Karpas-422 (cell line): Measurements from ENCODE around the gene AOPEP. TPM values are rescaled to one million over a fixed set of nuclear protein-coding genes. Genes with fewer than 3 reads are reported as not detected.

Experiments used
- DNase-seq: peaks from one replicate; pipeline ENCODE4 v3.0.0-alpha.2; 2015
- H2AFZ ChIP-seq: fragments of 200-600 bp; sonication (generic); 2 replicates; pipeline ENCODE4 v1.6.1; 2014; ENCODE audit warnings: antibody characterized with exemption, low read length, mixed read lengths
- H3K27ac ChIP-seq: fragments of 200-600 bp; sonication (generic); 2 replicates; pipeline ENCODE4 v1.5.1; 2014; ENCODE audit warnings: mild to moderate bottlenecking, low read length, moderate library complexity
- H3K27me3 ChIP-seq: fragments of 200-600 bp; sonication (generic); 2 replicates; pipeline ENCODE4 v1.6.1; 2014; ENCODE audit warnings: low read length, mixed read lengths
- H3K36me3 ChIP-seq: fragments of 200-600 bp; sonication (generic); 2 replicates; pipeline ENCODE4 v1.6.1; 2014; ENCODE audit warnings: low read length, mixed read lengths; ENCODE audit not compliant: insufficient read depth
- H3K4me1 ChIP-seq: fragments of 200-600 bp; sonication (generic); 2 replicates; pipeline ENCODE4 v1.6.1; 2014; ENCODE audit warnings: mild to moderate bottlenecking, low read length, mixed read lengths
- H3K4me2 ChIP-seq: fragments of 200-600 bp; sonication (generic); 2 replicates; pipeline ENCODE4 v1.6.1; 2014; ENCODE audit warnings: low read length, low read depth, mild to moderate bottlenecking; ENCODE audit not compliant: poor library complexity, severe bottlenecking
- H3K4me3 ChIP-seq: fragments of 200-600 bp; sonication (generic); 2 replicates; pipeline ENCODE4 v1.5.1; 2014; ENCODE audit warnings: mild to moderate bottlenecking, antibody characterized with exemption, low read length, mixed read lengths
- H3K79me2 ChIP-seq: fragments of 200-600 bp; sonication (generic); 2 replicates; pipeline ENCODE4 v1.6.1; 2014; ENCODE audit warnings: mild to moderate bottlenecking, low read length, mixed read lengths
- H3K9ac ChIP-seq: fragments of 200-600 bp; sonication (generic); 2 replicates; pipeline ENCODE4 v1.6.0; 2014; ENCODE audit warnings: low read length
- H3K9me2 ChIP-seq: fragments of 200-600 bp; sonication (generic), shearing (Covaris generic); replicated peaks from 2 replicates; pipeline ENCODE4 v1.6.0; 2014; ENCODE audit warnings: mild to moderate bottlenecking, low read length, moderate library complexity; ENCODE audit not compliant: insufficient read depth
- H3K9me3 ChIP-seq: fragments of 300-700, 200-600 bp; sonication (generic); 2 replicates; pipeline ENCODE4 v1.6.1; 2014; ENCODE audit warnings: low read length, mixed read lengths
- H4K20me1 ChIP-seq: fragments of 200-600 bp; sonication (generic); 2 replicates; pipeline ENCODE4 v1.6.1; 2014; ENCODE audit warnings: mild to moderate bottlenecking, antibody characterized with exemption, low read length, low read depth; ENCODE audit not compliant: insufficient read depth
- total RNA-seq: library from RNA; depleted of rRNA; stranded (reverse); fragments of >200 nt; shearing (Covaris generic); gene quantifications from 2 replicates; pipeline ENCODE4 v1.2.3, GENCODE V29; 2014; ENCODE audit warnings: low replicate concordance

Gene AOPEP
- total RNA-seq, 1 experiment from 2014 or later = 22.7 TPM

GRCh38 chr9:95065224-95065623, 338.7 kb downstream of the AOPEP start:
- no peak overlapping the region for H3K4me2 ChIP-seq
- no peak overlapping the region for H3K9ac ChIP-seq
- no peaks in the 10 kb centered on the region for H3K9me3 ChIP-seq

GRCh38 chr9:95067057-95067456, 340.6 kb downstream of the AOPEP start:
- H3K27me3 ChIP-seq = no peaks in the 10 kb centered on the region

More at GRCh38 chr9:95065224-95065623, 338.7 kb downstream of the AOPEP start:
- no peaks in the 10 kb centered on the region for H3K9me2 ChIP-seq
- H3K79me2 ChIP-seq = no peaks in the 10 kb centered on the region
- no peak overlapping the region for H3K27ac ChIP-seq
- H3K27me3 ChIP-seq = no peaks in the 10 kb centered on the region
- no peak overlapping the region for H2AFZ ChIP-seq
- H3K4me1 ChIP-seq = no peaks in the 10 kb centered on the region
- H3K4me3 ChIP-seq = no peak overlapping the region
- H4K20me1 ChIP-seq = no peaks in the 10 kb centered on the region
- no peaks in the 10 kb centered on the region for H3K36me3 ChIP-seq
- DNase-seq = no peak

GRCh38 chr9:95067897-95068296, 341.4 kb downstream of the AOPEP start:
- H3K4me3 ChIP-seq = no peak overlapping the region
- no peak overlapping the region for H3K9ac ChIP-seq
- no peaks in the 10 kb centered on the region for H3K27me3 ChIP-seq
- H3K4me1 ChIP-seq = no peaks in the 10 kb centered on the region
- no peak for DNase-seq
- H2AFZ ChIP-seq = no peak overlapping the region
- H4K20me1 ChIP-seq = no peaks in the 10 kb centered on the region
- H3K27ac ChIP-seq = no peak overlapping the region
- H3K9me3 ChIP-seq = no peaks in the 10 kb centered on the region
- H3K4me2 ChIP-seq = no peak overlapping the region
- no peaks in the 10 kb centered on the region for H3K9me2 ChIP-seq
- no peaks in the 10 kb centered on the region for H3K79me2 ChIP-seq
- no peaks in the 10 kb centered on the region for H3K36me3 ChIP-seq

More at GRCh38 chr9:95067057-95067456, 340.6 kb downstream of the AOPEP start:
- no peaks in the 10 kb centered on the region for H3K4me1 ChIP-seq
- DNase-seq = no peak
- H3K79me2 ChIP-seq = no peaks in the 10 kb centered on the region
- no peak overlapping the region for H3K4me2 ChIP-seq
- H4K20me1 ChIP-seq = no peaks in the 10 kb centered on the region
- H3K9me3 ChIP-seq = no peaks in the 10 kb centered on the region
- no peaks in the 10 kb centered on the region for H3K9me2 ChIP-seq
- H3K4me3 ChIP-seq = no peak overlapping the region
- no peaks in the 10 kb centered on the region for H3K36me3 ChIP-seq
- no peak overlapping the region for H3K27ac ChIP-seq
- H3K9ac ChIP-seq = no peak overlapping the region
- H2AFZ ChIP-seq = no peak overlapping the region

DNA sequence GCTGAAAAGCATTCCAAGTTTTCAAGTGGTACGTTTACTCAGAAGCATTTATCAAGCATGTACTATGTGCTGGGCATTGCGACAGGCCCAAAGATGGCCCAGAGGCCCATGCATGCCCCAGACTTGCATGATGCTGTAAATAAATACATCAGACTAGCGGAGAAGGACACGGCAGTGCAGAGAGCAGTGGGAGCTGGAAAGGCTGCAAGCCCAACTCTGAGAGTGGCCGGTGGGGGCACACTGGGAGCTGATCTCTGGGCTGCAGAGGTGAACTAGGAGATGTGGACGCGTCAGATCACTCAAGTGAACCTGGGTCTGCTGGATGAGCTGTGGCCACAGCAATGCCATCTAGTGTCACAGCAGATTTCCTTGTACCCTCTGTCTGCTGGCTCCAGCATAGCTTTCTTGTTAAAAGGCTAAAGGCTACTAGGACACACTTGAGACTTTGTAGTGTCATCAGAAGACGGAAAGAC, 344.1 kb downstream of the AOPEP start:
- no peaks in the 10 kb centered on the region for H3K27me3 ChIP-seq
- no peaks in the 10 kb centered on the region for H4K20me1 ChIP-seq
- H3K9ac ChIP-seq = no peak overlapping the region
- H3K79me2 ChIP-seq = no peaks in the 10 kb centered on the region
- DNase-seq = no peak
- no peak overlapping the region for H3K4me2 ChIP-seq
- H3K36me3 ChIP-seq = no peaks in the 10 kb centered on the region
- no peak overlapping the region for H3K27ac ChIP-seq
- H3K9me2 ChIP-seq = no peaks in the 10 kb centered on the region
- H3K9me3 ChIP-seq = no peaks in the 10 kb centered on the region
- no peak overlapping the region for H3K4me3 ChIP-seq
- H3K4me1 ChIP-seq = no peaks in the 10 kb centered on the region
- no peak overlapping the region for H2AFZ ChIP-seq

DNA sequence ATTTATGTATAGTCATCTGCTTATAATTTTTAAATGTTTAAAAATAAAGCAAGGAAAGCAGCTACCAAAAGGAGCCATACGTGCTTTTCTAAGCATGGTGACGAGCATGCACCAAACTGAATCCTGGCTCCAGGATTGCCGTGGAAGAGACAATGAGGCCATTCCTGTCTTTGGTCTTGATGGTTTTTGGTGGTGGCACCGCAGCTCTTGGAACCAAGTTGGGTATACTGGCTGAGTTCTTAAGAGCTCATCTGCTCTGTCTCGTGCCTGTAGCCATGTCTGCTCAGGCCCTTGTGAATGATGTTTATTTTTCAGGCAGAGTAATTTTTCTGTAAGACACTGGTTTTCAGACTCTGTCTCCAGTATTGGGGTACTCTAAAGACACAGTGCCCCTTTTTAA, 345.0 kb downstream of the AOPEP start:
- no peak for DNase-seq
- H3K27me3 ChIP-seq = no peaks in the 10 kb centered on the region
- no peaks in the 10 kb centered on the region for H3K79me2 ChIP-seq
- no peak overlapping the region for H3K27ac ChIP-seq
- H3K36me3 ChIP-seq = no peaks in the 10 kb centered on the region
- H3K4me2 ChIP-seq = no peak overlapping the region
- H3K9ac ChIP-seq = no peak overlapping the region
- H3K9me2 ChIP-seq = no peaks in the 10 kb centered on the region
- H4K20me1 ChIP-seq = no peaks in the 10 kb centered on the region
- H3K4me3 ChIP-seq = no peak overlapping the region
- no peaks in the 10 kb centered on the region for H3K9me3 ChIP-seq
- no peaks in the 10 kb centered on the region for H3K4me1 ChIP-seq
- no peak overlapping the region for H2AFZ ChIP-seq

- Histone ChIP-seq H4K20me1 (no peaks in the 10 kb centered on the region), H3K4me2 (no peak overlapping the region), H2AFZ (no peak overlapping the region), H3K4me1 (no peaks in the 10 kb centered on the region), H3K9ac (no peak overlapping the region), H3K79me2 (no peaks in the 10 kb centered on the region), H3K27me3 (no peaks in the 10 kb centered on the region), H3K9me3 (no peaks in the 10 kb centered on the region), H3K4me3 (no peak overlapping the region), H3K27ac (no peak overlapping the region), H3K9me2 (no peaks in the 10 kb centered on the region), H3K36me3 (no peaks in the 10 kb centered on the region)
- DNase-seq = no peak
Measured at GRCh38 chr9:95071925-95072324, 345.4 kb downstream of the AOPEP start.

DNA sequence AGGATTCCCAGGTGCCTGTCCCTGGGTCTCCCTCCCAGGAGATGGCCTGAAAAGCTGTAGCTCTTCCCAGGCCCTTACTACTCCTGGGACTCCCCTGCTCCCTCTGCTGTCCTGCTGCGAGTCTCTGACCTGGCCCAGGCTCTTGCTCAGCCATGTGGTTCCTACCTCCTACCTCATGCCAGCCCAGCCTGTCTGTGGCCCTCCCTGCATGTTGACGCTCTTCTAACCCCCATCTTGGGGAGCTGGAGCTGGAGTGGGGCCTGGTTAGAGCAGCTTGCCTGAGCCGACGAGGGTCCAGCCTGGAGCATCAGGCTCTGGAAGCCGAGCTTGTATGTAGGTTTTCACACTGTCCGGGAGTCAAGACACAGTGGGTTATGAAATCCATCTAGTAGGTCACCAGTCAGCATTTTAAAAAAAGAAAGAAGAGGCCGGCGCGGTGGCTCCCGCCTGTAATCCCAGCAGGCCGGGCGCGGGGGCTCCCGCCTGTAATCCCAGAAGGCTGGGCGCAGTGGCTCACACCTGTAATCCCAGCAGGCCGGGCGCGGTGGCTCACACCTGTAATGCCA, 346.6 kb downstream of the AOPEP start:
- no peak overlapping the region for H2AFZ ChIP-seq
- no peaks in the 10 kb centered on the region for H3K4me1 ChIP-seq
- H3K36me3 ChIP-seq = no peaks in the 10 kb centered on the region
- H3K79me2 ChIP-seq = no peaks in the 10 kb centered on the region
- H3K4me3 ChIP-seq = no peak overlapping the region
- H3K9me2 ChIP-seq = no peaks in the 10 kb centered on the region
- no peaks in the 10 kb centered on the region for H3K9me3 ChIP-seq
- no peaks in the 10 kb centered on the region for H3K27me3 ChIP-seq
- DNase-seq = no peak
- H3K9ac ChIP-seq = no peak overlapping the region
- H3K27ac ChIP-seq = no peak overlapping the region
- no peaks in the 10 kb centered on the region for H4K20me1 ChIP-seq
- no peak overlapping the region for H3K4me2 ChIP-seq

- no peaks in the 10 kb centered on the region for H3K4me1 ChIP-seq
- no peak overlapping the region for H3K4me2 ChIP-seq
- no peaks in the 10 kb centered on the region for H4K20me1 ChIP-seq
- no peaks in the 10 kb centered on the region for H3K36me3 ChIP-seq
- H3K79me2 ChIP-seq = no peaks in the 10 kb centered on the region
- H3K9me2 ChIP-seq = no peaks in the 10 kb centered on the region
- no peaks in the 10 kb centered on the region for H3K27me3 ChIP-seq
- H3K4me3 ChIP-seq = no peak overlapping the region
- H3K9me3 ChIP-seq = no peaks in the 10 kb centered on the region
- H3K27ac ChIP-seq = no peak overlapping the region
- no peak overlapping the region for H2AFZ ChIP-seq
- DNase-seq = no peak
- no peak overlapping the region for H3K9ac ChIP-seq
Measured at GRCh38 chr9:95073918-95074317, 347.4 kb downstream of the AOPEP start.
